ENCODE data around the gene ZNF200. TPM values are rescaled to one million over a fixed set of nuclear protein-coding genes. Genes with fewer than 3 reads are reported as not detected.
A peak's percentile ranks its signal among the peaks of the same experiment; 100 is the strongest.

ZNF200 gene
- total and polyA plus RNA-seq, 2 of the 13 experiments (the other 11 are each of a cell fraction or from before 2014, with no cell fraction given): 3.5 to 16.5 TPM

GRCh38 chr16:3264137-3265036 lies 29.4 kb upstream of the ZNF200 start (continued):
- TF ChIP-seq ZNF704 (CRISPR knock-in tag; IDR thresholded peaks at IDR 0.05; ENCODE audit: borderline replicate concordance) (peak; percentile 33; the same call in 1 of the 2 replicates), MAX (IDR thresholded peaks at IDR 0.05) (peak; percentile 94), SAFB2 (CRISPR knock-in tag; IDR thresholded peaks at IDR 0.05; ENCODE audit: borderline replicate concordance, low read depth) (no peak; the same call in 1 of the 2 replicates), AKAP8 (CRISPR knock-in tag; IDR thresholded peaks at IDR 0.05) (no peak), ISL2 (CRISPR knock-in tag; IDR thresholded peaks at IDR 0.05) (peak; percentile 41; the same call in 1 of the 2 replicates), PHF20 (CRISPR knock-in tag; IDR thresholded peaks at IDR 0.05) (peak; percentile 60), CEBPG (CRISPR knock-in tag; IDR thresholded peaks at IDR 0.05) (no peak), POGZ (CRISPR knock-in tag; IDR thresholded peaks at IDR 0.05) (peak; percentile 16; the same call in 1 of the 2 replicates), HDAC6 (IDR thresholded peaks at IDR 0.05; ENCODE audit: low read depth, low read length) (no peak), NFATC3 (CRISPR knock-in tag; IDR thresholded peaks at IDR 0.05) (no peak; the same call in 1 of the 2 replicates), ZMYM3 (CRISPR knock-in tag; IDR thresholded peaks at IDR 0.05) (no peak), REXO4 (CRISPR knock-in tag; IDR thresholded peaks at IDR 0.05; ENCODE audit: borderline replicate concordance) (no peak), JDP2 (CRISPR knock-in tag; IDR thresholded peaks at IDR 0.05; ENCODE audit: borderline replicate concordance) (no peak; the same call in 1 of the 2 replicates), ATRX (CRISPR knock-in tag; IDR thresholded peaks at IDR 0.05; ENCODE audit: borderline replicate concordance) (no peak), SCMH1 (CRISPR knock-in tag; IDR thresholded peaks at IDR 0.05; ENCODE audit: borderline replicate concordance) (no peak), ATF2 (CRISPR knock-in tag; IDR thresholded peaks at IDR 0.05) (peak; percentile 69), ZNF776 (CRISPR knock-in tag; IDR thresholded peaks at IDR 0.05) (peak; percentile 48; the same call in 1 of the 2 replicates), ZNF747 (CRISPR knock-in tag; IDR thresholded peaks at IDR 0.05; ENCODE audit: borderline replicate concordance) (no peak), SOX13 (IDR thresholded peaks at IDR 0.05) (no peak), SOX13 (CRISPR knock-in tag; conservative IDR thresholded peaks at IDR 0.05 in 1 of 2, IDR thresholded peaks at IDR 0.05 in 1 of 2) (no peak; a peak in 1 of 4 replicates), RAD51 (IDR thresholded peaks at IDR 0.05; ENCODE audit: borderline replicate concordance) (no peak), TRIM22 (IDR thresholded peaks at IDR 0.05) (no peak), ONECUT2 (CRISPR knock-in tag; IDR thresholded peaks at IDR 0.05) (no peak), KLF16 (CRISPR knock-in tag; IDR thresholded peaks at IDR 0.05) (peak in 1 of 2 experiments; percentile 61; a peak in 1 of 4 replicates), JUND (CRISPR knock-in tag; IDR thresholded peaks at IDR 0.05) (no peak)

All from HepG2 (cell line).